HG02763 (cell line): ENCODE data around the gene TMEM86B.

Experiments used
- ATAC-seq: cut with Tn5 transposase; IDR thresholded peaks from one replicate; pipeline ENCODE4 v1.9.1; 2021; ENCODE audit warnings: mild to moderate bottlenecking, moderate library complexity; ENCODE audit not compliant: unreplicated experiment

The TMEM86B gene

DNA sequence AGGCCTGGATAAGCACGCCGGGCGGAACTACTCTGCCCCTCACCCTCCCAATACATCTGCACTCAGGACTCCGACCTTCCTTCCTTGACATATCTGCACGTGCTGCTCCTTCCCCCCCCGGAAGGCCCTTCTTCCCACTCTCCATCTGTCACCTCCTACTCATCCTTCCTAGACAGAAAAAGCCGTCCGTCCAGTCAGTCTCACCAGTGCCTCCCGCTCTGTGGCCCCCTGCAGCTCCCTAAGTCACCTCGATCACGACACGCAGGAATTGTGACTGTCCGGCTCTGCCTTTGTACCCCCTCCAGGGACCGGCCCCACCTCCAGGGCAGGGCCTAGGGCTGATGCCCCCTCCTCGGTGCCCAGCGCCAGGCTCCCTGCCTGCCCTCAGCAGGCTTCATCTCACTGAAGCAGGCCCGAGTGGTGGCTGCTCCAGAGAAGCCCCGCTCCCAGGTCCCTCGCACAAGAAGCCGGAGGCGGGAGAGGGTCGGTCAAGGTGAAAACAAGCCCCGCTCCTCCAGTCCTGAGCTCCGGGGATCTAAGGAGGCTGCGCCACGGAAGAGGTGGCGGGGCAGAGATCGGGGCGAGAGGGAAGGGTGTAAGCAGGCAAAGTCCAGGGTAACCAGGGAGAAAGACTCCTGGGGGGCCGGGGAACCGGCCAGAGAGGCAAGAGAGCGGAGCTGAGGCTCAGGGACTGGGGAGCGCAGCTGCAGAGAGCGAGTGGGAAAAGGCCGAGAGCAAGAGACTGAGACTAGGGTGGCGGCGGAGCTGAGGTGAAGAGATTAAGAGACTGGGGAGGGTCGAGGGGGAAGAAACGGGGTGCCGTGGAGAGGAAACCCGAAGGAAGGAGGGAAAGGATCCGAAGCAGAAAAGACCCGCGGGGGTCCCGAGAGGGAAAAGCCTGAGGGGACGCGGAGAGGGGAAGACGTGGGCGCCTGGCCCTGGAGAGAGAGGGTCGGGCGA lies 29.2 kb upstream of the TMEM86B start:
- ATAC-seq: no peak

DNA sequence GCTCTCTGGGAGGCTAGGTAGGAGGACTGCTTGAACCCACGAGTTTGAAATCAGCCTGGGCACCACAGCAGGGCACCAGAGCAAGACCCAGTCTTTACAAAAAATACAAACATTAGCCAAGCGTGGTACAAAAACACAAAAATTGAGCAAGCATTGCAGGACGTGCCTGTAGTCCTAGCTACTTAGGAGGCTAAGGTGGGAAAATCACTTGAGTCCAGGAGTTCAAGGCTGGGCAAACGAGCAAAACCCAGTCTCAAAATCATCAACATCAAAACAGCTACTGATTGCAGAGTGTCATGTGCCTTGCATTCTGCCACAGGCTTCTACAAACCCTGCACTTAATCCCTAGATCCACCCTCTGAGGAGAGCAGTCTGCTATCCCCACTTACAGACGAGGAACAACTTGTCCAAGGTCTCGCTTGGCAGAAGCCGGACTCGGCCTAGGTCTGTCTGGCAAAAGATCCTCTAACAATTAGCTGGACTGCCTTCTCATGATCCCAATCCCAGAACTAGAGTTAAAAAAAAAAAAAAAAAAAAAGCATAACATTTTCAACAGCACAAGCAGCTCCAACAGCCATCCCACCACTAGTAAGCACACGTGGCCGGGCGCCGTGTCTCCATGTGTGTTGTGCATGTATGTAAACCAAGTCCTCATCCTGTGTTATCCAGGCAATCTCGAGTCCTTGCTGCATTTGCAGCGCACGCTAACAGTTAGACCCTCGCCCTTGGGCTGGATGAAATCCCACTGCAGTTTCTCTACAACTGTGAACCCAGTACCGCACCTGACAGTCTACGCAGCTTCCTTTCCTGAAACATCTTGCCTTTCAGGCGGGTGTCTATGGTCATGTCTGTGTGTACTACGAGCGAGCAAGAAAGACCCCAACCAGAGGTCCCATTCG lies 28.2 kb upstream of the TMEM86B start:
- no peak for ATAC-seq

DNA sequence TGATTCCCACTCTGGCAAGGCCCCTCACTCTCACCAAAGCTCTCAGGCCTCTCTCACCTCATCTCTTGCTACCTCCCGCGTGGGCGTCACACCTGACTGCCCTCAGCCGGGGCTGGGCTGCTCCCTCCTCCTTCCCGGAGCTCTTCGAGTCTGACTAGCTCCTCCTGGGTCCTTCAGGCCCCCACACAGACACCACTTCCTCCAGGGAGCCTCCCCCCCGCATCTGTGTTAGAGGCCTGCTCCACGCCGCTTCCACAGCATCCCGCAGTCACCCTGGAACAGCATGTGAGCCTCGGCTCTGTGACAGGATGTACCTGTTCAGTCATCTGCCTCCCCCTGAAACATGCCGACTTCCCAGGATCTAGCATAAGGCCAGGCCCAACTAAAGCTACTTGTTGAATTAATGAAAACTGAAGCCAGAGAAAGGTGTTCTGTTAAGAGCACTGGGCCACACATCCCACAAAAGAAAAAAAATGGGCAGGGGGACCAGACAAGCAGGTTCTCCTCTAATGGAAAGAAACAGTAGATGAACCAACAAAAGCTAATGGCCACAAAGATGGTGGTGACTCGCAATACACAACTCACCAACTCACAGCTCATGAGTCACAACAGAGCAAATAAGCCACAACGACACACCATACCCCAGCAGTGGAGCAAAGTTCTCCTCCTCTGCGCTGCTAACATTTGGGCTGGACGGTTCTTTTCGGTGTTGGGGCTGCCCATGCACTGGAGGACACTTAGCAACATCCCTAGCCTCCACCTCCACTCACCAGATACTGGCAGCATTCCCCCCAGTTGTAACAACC lies 27.3 kb upstream of the TMEM86B start:
- no peak for ATAC-seq

DNA sequence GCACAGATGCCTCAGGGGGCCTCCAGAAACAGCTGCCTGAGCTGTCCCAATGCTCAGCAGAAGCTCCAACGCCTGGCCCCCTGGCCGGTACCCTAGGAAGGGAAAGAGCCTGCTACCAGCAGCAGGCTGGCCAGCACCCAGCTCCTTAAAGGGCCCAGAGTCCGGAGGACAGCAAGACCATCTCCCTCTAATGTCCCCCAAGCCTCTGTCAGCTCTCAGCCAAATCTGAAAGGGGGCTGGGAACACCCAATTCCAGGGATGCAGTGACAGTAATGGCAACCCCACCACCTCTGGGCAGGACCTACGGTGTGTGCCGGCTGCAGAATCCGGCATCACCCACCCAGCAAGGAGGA lies 26.0 kb upstream of the TMEM86B start:
- no peak for ATAC-seq

DNA sequence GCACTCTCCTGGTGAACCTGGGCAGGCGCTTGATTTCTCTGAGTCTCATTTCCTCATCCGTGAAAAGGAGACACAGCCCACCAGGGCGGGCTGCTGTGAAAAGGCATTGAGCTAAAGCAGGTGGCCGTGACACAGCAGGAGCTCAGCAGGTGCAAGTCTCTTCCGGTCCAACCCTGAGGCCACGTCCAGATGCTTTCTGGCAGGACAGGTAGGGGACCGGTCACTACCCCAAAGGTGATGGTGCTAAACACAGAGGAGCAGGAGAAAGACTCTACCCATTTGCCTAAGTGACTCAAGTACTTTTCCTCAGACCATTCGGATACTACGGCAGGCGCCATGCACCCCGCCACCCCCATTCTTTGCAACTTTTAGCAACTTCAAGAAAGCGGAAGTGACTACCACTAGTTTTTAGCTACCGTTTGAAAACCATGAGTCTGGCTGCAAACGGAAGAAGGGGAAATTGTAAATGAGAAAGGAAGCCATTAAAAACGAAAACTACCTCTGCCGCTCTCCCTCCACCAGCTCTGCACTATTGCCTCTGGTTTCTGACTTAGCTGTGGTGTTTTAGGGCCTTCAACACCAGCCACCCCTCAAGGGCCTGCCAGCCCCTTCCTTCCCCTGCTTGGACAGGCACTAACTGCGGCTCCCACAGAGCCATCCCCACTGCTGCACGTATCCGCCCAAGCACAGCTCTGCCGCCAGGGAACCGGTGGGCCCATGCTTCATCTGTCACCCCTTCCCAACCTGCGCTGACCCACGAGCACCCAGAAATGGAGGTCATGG lies 25.5 kb upstream of the TMEM86B start:
- no peak for ATAC-seq

DNA sequence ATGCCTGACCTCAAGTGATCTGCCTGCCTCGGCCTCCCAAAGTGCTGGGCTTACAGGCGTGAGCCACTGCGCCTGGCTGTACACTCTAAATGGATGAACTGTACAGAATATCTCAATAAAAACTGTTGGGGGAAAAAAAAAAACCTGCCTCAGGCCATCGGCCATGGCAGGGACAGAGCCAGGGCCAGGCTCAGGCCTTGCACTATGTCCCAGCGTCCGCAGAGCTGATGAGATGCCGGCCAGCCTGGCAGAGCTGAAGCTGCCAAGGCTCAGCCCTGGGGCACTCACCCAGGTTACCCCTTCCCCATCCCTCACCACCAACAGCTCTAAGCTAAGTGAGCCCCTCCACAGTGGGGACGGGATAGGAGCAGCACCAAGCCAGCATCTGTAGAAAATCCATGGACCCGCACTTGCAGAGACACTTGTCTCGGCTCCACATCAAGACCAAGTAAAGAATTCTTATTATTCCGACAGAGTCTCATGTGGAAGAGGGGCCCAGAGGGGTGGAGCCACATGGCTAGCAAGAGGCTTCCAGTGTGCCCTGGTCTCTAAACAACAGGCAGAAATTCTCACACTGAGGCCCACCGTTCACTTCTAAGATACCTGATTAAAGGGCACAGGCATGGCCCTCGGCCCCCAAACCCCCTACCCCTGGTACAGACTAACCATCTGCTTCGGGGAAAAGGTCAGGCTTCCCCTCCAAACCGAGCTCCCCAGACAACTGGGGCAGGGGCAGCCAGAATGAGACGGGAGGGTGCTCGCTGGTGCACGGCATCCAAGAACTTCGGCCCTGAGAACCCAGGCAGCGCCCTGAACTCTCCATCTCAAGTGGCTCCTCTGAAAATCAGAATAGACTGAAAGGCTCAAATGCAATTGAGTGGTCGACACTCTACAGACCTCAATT lies 24.4 kb upstream of the TMEM86B start:
- ATAC-seq: no peak

DNA sequence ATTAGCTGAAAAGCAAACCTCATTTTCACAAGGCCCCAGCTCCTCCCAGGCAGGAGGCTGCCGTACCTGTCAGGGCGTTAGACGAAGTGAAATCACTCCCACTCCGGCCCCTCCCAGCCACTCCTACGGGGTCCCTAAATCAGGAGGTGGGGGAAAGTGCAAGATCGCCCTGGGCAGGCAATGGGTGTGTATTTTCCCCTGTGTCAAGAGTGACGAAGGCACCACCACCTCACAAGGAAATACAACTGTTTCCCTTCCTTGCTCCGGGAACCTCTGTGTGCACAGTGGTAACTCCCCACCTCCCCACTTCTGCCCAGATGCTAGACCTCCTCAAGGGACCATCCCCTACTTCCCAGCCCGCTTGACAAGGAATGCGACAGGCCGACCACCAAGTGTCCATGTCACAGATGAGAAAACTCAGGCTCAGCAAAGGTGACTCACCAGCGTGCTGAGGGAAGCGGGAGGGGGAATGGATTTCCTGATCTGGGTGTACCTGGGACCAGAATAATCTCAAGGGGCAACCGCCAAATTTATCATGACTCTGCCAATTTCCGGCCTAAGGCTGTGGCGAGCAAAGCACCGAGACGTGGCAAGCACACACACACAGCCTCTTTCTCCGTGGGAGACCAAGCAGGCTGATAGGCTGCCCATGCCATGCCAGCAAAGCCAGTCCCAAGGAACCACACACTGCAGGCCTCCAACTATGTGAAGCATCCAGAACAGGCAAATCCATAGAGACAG lies 22.9 kb upstream of the TMEM86B start:
- ATAC-seq: no peak

DNA sequence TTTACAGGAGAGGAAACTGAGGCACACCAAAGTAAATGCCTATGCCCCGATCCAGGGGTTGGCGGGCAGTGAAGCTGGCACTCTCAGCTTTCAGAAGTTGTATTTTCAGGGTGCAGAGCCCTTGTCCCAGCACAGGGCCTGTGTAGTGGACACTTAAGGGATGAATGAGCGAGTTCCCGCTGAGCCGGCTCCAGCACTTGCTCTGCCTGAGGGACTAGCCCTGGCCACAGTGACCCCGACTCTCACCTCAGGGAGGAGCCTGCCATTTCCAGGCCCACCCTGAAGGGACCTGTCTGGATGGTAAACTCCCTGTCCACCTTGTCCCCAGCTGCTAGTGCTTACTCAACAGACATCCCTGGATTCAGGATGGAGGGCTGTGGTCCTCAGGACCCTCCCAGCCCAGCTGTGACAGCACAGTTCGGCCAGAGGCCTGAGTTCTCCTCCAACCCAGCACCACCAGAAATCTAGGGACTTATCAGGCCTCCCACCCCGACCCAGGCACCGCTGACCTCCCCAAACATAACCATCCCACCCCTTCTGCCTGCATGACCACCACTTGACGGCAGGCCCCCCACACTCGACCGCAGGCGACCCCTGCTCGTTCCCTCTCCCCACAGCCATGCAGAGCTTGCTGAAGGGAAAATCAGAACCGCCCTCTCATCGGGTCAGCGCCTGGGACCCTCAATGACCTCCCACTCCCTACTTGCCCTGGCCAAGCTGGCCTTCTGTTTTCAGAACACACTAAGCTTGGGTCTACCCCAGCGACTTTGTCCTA lies 21.9 kb upstream of the TMEM86B start:
- no peak for ATAC-seq

DNA sequence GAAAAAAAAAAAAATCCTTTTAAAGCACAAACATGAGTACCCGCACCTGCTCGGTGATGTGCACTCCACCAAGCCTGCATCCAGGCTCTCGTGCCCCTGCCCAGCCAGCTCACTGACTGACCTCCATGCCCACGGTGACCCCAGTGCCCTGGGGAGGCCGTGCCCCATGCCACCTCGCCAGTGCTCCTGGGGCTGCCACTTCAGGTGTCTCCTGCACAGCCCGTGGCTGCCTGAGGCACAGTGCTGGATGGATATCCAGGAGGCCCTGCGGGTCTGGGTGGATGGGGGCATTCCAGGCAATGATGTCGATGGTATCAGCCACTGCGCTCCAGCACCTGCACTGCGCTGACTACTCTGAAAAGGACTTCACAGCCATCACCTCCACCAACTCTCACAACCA lies 21.3 kb upstream of the TMEM86B start:
- ATAC-seq: no peak

DNA sequence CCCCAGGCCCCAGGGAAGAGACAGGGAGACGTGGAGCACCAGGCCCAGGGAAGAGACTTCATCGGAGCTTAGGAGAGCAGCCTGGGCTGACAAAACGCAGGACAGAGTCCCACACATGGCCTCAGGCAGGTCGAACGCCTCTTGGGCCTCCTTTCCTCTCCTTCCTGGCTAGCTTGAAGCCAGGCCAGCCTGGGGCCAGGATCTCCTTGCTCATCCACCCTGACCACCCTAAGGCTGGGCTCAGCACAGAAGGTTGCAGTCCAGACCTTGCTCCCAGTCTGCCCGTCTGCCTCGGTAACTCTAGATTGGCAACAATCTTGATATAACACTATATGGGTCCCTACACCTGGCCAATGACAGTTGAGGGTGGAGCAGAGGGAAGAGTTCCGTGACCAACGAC lies 20.1 kb upstream of the TMEM86B start:
- no peak for ATAC-seq

DNA sequence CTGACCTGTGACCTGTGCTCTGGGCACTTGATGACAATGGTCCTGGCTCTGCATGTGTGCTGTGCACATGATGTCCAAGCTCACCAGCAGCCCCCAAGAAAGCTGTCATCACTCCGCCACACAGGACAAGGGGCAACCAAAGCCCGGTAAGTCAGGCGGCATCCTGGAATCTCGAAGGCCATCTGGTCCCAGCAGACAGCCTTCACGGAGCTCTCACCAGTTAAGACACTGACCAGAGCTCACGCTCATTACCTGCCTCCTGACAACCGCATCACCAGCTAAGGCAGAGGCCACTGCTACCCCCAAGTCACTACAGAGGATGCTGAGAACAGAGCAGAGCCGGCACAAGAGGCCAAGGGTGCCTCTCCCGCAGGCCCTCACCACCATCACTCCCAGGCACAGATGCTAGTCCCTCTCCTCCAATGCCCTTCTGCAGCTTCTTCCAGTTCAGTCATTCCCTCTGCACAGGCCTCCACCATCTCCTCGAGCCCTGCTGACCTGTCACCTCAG lies 19.7 kb upstream of the TMEM86B start:
- no peak for ATAC-seq

DNA sequence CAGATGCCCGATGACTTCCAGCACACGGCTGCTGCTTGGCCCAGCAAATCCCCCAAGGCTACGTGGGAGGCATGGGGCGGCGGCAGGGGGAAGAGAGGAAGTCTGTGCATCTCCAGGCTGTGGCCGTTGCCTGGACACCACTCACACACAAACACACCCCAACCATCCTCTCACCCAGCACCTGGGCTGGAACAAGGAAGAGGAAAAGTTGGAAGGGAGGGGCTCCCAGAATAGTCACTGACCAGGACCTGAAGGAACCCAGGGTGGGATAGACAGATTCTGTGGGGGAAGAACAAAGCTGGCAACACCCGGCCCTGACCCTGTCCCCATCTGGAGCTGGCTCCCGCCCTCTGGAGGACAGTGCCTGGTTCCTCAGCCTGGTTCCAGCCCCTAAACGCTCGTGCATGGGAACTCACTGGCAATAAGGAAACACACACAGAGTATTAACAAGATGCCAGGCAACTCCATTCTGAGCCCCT lies 19.1 kb upstream of the TMEM86B start:
- ATAC-seq: no peak

DNA sequence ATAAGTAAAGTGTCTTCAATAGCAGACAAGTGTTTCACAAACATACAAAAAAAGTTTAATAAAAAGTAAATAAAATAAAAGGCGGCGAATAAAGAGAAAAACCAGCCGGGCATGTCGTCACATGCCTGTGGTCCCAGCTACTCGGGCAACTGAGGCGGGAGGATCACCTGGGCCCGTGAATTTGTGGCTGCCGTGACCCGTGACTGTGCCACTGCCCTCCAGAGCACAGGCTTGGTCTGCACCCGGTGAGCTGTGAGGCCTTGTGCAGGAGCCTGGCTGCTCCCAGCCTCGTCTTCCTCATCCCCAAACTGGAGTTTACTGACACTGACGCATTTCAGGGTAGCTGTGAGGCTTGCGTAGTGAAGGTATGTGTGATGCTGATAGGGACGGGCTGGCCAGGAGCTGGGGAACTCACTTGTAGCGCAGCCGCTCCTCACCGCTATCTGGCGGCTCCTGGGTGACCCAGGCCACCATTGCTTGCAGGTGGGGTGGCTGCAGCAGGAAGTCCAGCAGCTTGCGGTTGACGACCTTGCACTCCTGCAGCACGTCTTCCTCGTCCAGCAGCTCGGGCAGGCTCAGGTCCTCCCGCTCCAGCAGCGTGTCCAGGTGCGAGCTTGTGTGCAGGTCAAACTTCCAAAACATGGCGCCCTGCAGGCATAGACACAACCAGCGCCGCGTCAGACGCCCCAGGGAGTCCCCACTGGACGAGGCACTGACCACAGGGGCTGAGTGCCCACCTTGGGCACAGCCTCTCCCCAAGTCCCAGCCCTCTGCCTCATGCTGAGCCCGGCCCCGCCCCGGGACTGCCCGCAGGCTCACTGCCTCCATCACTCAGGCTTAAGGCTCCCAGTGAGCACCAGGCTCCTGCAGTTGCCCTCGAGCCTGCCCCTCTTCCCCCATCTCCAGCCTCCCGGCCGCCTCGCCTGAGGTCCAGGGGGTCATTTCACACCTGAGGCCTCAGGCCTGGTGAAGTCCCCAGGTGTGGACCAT lies 18.2 kb upstream of the TMEM86B start:
- ATAC-seq: no peak

DNA sequence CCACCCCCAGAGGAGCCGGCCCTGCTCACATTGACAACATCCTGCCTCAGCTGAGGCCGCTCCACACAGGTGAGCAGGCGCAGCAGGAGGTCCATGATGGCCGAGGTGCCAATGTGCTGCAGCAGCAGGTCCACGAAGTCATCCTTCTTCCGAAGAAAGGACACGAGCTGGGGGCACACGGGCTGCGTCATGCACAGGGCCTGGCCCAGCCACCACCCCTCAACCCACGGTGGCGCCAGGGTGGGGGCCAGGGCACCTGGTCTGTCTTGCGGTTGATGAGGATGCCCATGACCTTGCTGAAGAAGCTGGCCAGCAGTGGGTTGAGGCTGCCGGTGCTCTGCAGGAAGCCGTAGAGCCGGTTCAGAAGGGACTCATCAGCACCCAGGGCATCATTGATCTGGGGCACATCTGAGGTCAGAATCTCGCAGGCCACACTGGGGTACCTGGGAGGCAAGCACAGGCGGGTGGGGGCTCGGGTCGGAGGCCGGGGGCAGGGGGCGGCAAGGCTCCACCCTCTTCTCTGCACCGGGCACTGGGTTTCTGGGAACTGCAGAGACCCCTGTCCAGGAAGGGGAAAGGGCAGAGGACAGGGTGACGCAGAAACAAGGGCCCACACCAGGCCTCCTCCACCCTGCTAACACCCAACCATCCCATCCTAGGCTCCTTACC lies 16.8 kb upstream of the TMEM86B start:
- no peak for ATAC-seq

DNA sequence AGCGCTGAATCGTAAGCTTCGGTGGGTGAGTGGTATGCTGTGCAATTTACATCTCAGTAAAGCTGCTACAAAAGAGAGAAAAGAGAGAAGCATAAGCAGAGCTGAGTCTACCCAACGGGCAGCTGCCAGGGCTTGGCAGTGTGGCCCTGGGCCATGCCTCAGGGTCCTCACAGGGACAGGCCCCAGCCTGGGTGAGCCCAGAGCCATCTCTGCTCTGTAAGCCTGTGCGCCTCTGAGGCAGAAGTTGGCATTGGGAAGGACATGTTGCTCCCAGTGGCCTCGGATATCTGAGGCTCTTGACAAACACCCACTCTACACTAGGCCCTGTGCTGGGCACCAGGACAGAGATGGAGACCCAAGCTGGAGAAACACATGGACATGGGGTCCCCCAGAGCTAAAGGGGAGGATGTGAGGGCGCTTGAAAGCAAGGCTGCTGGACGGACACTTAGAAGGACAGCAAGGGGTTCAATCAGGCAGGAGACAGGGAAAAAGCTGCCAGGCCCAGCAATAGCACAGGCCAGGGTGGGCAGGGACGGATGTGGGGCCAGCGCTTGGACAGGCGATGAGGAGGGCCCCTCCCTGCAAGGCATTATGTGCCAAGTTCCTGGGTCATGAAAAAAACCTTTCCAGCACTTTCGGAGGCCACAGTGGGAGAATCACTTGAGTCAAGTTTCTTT lies 15.6 kb upstream of the TMEM86B start:
- ATAC-seq: no peak
